HG03066 (cell line): ENCODE results near the gene UGCG.
"Not testable (repeated sequence)": the region's sequence is repeated elsewhere in the genome, so short reads cannot be mapped to it uniquely, and the experiment has no call there.

Experiments used
- ATAC-seq: cut with Tn5 transposase; IDR thresholded peaks from one replicate; pipeline ENCODE4 v1.9.1; 2021; ENCODE audit warnings: low read depth; ENCODE audit not compliant: unreplicated experiment

UGCG gene

DNA sequence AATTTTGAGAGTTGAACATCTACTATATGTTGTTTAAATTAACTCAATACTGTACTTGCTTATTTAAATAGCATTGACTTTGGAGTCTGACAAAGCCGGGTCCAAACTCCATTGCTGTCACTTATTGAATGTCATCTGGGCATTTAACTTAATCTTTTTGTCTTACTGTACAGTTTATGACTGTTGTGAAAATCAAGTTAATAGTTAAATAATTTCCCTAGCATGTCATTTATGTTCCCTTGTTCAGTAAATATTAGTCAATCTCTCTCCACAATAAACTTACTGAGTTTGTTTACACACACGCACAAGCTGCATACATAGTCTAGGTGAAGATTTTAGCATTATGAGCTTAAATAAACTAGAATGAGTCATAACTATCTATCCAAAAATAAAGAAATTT lies 6.3 kb upstream of the UGCG start:
- no peak for ATAC-seq

DNA sequence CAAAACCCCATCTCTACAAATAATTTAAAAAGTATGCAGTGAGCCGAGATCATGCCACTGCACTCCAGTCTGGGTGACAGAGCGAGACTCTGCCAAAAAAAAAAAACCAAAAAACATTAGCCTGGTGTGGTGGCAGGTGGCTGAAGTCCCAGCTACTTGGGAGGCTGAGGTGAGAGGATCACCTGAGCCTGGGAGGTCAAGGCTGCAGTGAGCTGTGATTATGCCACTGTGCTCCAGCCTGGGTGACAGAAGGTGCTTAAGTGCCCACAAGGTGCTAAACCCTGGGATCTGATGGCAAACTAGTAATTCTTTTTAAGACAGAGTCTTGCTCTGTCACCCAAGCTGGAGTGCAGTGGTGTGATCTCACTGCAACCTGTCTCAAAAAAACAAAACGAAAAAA lies 5.7 kb upstream of the UGCG start:
- ATAC-seq, result not testable (repeated sequence)

DNA sequence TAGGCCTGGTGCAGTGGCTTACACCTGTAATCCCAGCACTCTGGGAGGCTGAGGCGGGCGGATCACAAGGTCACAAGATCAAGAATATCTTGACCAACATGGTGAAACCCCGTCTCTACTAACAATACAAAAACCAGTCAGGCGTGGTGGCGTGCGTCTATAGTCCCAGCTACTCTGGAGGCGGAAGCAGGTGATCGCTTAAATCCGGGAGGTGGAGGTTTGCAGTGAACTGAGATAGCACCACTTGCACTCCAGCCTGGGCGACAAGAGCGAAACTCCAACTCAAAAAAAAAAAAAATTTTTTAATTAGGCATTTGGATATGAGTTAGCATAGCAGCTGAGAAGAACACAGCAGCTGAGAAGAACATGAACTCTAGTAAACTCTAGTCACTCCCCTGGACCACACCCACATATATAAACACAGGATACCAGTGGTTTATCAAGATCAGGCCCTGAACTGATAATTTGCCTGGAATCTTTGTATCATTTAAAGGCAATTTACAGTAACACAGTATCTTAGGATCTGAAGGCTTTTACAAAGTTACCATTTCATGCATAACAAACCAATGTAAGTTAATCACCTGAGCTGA lies 4.6 kb upstream of the UGCG start:
- ATAC-seq, result no peak

DNA sequence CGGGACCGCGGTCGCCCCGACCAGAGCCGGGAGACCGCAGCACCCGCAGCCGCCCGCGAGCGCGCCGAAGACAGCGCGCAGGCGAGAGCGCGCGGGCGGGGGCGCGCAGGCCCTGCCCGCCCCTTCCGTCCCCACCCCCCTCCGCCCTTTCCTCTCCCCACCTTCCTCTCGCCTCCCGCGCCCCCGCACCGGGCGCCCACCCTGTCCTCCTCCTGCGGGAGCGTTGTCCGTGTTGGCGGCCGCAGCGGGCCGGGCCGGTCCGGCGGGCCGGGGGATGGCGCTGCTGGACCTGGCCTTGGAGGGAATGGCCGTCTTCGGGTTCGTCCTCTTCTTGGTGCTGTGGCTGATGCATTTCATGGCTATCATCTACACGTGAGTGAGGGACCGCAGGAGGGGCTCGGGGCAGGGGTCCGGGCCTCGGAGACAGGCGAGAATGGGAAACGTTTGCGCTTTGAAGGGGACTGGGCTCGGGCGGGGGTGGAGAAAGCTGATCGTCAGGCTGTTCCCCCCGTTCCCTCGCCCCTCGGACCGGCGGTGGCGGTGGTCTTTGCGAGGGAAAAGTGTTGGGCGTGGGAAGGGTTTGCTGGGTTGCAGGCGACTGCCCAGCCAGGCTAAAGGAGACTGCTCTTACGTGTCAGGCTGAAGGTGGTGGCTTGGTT lies 457 bp downstream of the UGCG start:
- ATAC-seq, result peak; percentile 31

DNA sequence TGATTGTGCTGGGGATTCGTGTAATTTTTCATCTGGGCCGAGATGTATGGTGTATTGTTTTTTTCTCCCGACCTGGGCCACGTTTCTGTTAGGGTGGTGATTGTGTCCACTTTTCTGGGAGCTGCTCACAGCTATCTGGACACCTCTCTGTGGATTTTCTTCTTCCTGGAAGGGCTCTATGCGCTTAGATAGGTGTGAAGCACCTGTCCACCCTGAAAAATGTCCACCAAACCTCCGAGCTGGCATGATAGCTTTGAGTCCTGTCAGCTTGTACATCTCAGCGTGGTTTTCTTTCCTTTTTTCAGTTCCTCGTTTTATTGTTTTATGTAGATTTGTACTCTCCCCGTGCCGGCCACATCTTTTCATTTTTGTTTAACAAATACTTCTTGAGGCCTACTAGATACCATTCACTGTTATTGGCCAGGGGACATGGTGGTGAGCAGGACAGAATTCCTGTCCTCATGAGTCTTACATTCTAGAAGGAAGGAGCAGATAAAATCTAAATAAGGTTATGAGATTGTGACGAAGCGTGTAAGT lies 1.1 kb downstream of the UGCG start:
- ATAC-seq, result peak; percentile 35

DNA sequence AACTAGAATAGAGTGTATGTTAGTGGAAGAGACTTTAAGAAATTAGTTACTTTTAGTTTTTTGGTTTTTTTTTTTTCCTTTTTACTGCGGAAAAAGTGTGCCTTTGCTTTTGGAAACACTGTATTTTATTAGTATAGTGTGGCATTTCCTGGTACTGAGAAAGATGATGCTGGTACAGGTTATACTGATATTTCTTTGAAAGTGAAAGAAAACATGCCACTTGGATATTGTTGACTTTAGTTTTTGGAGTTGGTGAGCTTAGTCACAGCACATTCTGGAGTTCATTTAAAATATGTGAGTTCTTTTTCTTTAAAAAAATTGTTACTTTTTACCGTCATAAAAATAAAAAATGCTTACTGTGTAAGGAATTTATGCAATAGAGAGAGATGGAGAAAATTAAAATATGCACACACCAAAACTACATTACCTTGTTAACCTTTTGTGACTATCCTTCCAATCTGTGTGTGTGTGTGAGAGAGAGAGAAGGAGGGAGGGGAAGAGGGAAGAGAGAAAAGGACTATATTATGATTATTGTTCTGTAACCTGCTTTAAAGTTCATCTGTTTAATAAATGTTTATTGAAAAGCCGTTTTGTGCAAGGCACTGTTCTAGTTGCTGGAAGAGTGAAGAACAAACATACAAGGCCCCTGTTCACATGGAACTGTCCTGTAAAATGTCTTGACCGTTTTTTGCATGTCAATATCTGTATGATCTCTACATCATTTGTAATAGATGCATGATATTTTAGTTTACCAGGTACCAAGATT lies 1.9 kb downstream of the UGCG start:
- ATAC-seq, result no peak

DNA sequence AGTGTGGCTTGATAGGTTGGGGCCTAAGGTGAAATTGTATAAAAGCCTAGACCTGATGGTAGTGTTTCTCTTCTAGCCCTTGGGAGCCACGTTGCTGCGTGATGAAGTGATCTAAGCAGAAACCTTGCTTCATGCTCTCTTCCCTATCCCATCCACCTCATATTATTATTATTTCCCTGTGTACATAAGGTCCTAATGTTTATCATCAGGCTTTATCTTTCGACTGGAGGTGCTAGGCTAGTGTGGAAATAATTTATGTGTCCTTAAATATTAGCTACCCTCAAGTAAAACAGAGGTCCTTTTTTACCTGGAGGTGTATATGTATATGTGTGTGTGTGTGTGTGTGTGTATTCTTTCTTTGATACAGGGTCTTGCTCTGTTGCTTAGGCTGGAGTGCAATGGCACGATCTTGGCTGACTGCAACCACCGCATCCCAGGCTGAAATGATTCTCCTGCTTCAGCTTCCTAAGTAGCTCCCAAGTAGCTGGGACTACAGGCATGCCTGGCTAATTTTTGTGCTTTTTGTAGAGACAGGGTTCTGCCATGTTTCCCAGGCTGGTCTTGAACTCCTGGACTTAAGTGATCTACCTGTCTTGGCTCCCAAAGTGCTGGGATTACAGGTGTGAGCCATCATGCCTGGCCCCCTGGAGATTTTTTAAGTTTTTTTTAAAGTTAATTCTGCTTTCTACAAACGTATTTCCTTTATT lies 3.7 kb downstream of the UGCG start:
- no peak for ATAC-seq

DNA sequence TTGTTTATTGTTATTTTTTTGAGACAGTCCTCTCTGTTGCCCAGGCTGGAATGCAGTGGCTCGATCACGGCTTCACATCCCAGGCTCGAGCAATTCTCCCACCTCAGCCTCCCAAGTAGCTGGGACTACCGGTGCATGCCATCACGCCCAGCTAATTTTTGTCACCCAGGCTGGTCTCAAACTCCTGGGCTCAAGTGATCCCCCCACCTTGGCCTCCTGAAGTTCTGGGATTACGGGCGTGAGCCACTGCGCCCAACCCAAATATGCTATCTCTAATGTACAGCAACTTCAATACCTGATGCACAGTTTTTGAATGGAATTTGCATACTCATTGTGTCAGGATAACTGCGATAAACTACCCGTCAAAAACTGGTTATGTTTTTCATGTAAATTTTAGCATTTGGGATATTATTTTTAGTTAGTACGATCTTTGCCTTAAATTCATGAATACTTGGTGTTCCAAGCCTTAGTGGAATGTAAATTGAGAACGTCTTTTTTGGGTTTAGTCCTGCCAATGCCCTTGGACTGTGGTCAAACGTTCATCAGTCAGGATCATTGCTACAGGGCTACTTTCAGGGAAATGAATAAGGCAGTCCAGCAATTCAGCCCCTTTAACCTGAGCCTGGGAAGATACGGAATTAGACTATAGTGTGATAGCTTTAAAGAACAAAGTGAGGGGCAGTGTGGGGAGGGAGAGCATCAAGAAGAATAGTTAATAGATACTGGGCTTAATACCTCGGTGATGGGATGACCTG lies 4.4 kb downstream of the UGCG start:
- ATAC-seq, result no peak

DNA sequence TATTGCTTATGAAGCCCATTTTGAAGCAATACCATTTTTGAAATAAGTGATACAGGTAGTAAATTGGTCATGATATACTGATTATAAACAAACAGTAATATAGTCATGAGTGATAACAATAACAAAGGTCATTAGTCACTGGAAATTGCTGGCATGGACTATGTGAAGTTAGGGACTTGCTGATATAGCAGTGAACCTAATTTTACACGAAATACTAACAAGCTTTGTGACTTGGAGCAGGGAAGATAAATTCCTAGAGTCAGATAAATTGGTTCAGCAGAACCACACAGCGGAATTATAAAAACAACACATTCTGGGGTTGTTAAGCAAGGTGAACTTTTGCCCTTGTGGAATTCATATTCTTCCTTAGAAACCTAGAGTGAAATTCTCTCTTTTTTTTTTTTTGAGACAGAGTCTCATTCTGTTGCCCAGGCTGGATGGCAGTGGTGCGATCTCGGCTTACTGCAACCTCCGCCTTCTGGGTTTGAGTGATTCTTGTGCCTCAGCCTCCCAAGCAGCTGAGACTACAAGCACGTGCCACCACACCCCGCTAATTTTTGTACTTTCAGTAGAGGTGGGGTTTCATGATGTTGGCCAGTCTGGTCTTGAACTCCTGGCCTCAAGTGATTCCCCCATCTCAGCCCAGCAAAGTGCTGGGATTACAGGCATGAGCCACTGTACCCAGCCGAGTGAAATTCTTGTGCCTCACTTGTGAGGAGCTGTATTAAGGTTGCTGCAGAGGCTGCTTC lies 6.0 kb downstream of the UGCG start:
- no peak for ATAC-seq

DNA sequence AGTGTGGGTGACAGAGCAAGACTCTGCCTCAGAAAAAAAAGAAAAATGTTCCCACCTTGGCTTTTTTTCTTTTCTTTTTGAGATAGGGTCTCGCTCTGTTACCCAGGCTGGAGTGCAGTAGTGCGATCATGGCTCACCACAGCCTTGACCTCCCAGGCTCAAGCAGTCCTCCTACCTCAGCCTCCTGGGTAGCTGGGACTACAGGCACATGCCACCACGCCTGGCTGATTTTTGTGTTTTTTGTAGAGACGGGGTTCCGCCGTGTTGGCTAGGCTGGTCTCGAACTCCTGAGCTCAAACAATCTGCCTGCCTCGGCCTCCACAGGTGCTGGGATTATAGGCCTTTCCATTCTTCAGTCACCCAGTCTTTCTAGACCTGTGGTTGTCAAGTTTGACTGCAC lies 6.9 kb downstream of the UGCG start:
- not testable (repeated sequence) for ATAC-seq

DNA sequence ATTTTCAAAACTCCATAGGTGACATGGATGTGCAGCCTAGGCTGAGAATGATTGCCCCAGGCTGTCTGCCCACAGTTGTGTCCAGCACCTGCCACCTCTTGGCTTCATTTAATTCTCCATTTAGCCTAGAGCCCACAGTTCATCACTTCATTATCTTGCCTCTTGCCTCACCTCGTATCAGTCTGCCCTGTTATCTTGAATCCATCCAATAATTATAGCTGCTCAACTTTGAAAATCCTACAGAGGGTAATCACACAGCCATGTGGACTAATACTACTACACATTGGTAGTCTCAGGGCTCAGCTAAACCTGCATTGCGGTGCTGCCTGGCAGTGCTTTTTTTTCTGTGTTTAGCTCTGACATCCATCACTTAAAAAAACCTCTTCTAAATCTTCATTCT lies 7.4 kb downstream of the UGCG start:
- no peak for ATAC-seq

DNA sequence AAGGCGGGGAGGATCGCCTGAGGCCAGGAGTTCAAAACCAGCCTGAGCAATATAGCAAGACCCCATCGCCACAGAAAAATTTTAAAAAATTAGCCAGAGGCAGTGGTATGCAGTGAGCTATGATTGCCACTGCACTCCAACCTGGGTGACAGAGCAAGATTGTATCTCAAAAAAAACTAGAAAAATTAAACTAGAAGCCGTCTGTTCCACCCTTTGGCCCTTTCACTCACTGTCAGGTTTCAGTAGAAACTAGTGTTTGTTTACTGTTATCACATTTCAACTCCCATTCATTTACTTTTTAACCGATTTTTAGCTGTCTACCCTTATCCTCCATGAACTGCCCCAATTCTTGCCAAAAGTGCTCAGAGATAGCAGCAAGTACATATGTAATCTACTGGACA lies 8.3 kb downstream of the UGCG start:
- ATAC-seq, result no peak

DNA sequence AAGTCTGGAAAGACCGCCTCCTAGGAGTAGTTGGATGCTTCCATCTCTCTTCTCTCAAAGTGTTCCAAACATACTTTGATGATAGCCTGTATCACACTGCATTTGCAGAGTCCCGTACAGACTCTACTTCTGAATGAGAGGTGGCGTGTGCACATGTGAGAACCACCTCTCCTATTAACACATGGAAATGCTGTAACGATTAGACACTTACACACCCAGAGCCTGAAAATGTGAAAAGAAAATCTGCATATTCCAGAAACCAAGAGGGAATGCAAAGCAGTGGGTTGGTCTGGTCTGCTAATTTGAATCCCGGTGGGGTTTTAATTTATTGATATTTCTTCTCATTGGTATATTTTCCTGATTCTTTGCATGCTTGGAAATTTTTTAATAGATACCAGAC lies 10.5 kb downstream of the UGCG start:
- no peak for ATAC-seq

DNA sequence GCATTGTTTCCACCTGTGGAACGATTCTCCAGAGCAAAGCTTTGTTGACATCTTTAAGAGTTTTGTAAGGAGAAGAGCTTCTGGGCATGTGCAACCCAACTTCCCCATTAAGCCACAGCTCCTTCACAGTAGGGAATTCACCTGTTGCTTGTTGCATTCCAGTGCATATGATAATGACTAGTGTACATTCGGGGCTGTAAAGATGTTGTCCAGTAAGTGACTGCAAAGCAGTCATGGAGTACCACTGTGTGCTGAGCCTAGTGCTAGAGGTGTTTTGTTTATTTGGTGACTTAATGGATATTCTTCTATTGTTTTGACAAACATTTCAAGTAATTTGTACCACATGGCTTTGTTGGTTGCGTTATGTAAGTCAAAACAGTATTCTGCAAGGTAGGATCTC lies 12.8 kb downstream of the UGCG start:
- no peak for ATAC-seq

DNA sequence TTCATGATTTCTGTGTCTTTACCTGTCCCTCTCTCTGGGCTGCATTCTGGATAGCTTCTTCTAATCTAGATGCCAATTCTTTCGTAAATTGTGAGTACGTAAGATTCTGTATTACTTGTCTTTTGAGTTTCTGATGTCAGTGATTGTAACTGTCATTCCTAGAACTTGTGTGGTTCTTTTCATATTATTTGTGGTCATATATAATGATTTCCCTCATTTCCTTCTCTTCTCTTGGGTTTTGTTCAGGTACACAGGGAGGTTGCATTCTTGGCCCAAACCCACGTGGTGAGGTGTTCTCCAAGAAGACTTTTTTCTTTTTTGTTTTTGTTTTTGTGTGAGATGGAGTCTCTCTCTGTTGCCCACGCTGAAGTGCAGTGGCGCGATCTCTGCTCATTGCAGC lies 13.8 kb downstream of the UGCG start:
- no peak for ATAC-seq

DNA sequence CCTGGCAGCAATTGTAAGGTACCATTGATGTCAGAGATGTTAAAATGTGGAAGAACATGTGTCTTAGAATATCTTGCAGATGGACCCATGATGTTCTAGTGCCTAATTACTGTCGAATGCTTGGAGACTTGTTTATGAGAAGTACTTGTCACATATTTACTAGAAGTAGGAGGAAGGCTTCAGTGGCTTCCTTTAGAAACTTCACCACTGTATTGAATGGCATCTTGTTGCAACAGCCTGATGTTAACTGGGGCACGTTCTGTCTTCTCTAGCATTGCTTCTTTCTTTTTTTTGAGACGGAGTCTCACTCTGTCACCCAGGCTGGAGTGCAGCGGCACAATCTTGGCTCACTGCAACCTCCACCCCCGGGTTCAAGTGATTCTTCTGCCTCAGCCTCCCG lies 16.5 kb downstream of the UGCG start:
- ATAC-seq, result no peak

DNA sequence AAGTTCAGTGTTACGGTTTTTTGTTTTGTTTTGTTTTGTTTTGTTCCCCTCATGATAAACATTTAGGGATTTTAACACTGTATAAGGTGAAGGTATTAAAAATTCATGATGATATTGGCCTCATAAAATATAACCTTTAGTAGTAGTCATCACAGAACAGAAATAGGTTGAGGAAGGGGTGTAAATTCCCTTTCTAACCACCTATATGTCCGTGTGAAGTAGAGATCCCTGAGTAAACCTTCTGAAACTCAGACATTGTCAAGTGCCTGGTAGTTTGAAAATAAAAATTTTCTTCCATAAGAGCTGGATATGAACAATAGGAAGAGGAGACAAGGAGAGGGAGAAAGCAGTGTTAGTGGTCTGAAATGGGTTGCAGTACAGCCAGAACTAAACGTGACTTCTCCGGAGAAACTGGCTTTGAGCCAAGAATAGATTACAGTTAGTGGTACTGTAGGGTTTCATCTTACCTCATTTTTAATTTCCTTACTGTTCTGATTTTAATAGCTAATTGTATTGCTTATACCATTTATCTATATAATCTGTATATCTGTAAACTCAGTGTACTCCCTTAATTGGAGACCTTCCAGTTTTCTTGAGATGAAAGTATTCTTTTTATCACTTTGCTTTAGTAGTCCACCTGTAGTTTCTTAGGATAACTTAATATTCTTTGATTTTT lies 18.3 kb downstream of the UGCG start:
- ATAC-seq, result no peak

DNA sequence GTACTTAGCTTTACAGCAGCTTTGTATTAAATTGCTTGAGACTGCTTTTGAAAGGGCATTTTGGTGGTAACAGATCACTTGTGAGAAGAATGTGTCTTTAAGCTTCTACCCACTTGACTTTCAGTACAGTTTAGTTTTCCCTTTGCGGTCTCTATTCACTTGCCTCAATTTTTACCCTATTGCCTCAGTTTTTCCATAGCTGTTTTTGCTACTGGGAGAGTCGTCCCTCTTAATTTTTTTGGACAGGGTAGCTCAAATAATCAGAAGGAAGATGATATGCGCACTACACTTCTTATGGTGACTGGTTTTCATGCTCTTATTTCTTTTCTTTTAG lies 18.8 kb downstream of the UGCG start:
- ATAC-seq, result no peak

DNA sequence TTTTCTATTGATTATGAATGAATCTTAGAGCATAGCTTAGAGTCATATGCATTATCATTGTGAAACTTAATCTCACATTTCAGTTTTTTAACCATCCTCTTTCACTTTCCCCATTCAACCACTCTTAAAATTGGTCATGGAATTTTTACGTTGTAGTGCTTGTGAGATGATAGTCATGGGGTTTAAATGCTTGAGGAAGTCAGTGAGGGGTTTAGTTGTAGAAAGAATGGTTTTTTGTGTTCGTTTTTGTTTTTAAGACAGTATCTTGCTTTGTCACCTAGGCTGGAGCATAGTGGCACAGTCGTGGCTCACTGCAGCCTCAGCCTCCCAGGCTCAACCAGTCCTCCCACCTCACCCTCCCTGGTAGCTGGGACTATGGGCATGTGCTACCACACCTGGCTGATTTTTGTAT lies 19.6 kb downstream of the UGCG start:
- peak; percentile 68 for ATAC-seq
